Limb (tissue), 2 donors: ENCODE data around the gene BNC2.
"Not testable (repeated sequence)": the region's sequence is repeated elsewhere in the genome, so short reads cannot be mapped to it uniquely, and the experiment has no call there.

ENCODE experiments used
- DNase-seq, 2 donors: peaks; one replicate each; pipeline ENCODE4 v3.0.0-alpha.2; 2016; ENCODE audit errors: extremely low spot score in 2 of 2

BNC2 gene

DNA sequence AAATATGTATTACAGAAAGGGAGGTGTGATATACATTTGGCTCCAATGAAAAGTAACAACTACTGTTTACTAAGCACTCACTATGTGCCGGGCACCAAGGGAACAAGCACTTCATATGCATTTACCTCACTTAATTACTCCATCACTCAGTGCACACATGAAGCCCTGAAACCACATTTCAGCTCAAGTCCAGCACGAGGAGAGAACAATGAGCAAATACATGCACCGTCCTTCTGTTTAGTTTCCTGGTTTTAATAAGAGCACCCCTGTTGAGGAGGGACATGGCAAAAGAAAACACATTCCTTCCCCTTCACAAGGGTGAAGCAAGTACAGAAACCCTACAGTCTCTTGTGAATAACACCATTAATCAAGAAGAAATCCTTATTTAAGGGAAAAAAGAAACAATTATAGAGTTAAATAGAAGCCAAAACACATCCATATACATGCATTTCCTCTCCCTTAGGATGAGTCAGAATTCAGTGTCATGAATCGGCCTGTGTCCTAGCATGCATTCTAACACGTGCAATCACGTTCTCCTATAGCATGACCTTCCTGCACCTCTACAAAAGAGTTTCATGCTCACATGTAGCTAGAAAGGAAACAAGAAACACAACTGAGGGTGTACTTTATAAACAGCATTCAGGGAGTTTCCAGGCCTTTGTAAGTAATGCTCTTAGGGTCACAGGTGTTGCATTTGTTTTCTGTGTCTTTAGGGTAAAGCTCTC is 411.6 kb downstream of the BNC2 start:
- DNase-seq: peak in 1 of 2 donors; percentile 33

- DNase-seq: no peak
Observed at GRCh38 chr9:16455842-16456241, 414.6 kb downstream of the BNC2 start.

DNA sequence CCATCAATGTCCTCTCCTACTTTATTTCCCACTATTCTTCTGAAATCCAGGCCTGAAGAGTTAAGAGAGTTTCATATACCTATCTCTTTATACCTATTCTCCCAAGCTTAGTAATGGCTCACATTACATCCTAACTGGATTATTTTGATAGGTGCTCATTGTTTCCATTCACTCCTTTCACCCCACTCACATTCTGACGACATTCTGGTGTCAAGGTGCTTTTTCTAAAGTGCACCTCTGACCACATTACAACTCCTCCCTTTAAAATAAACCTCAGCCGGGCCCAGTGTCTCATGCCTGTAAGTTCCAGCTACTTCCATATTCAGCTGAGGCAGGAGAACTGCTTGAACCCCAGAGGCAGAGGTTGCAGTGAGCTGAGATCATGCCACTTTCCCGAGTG is 417.1 kb downstream of the BNC2 start:
- DNase-seq: no peak

DNA sequence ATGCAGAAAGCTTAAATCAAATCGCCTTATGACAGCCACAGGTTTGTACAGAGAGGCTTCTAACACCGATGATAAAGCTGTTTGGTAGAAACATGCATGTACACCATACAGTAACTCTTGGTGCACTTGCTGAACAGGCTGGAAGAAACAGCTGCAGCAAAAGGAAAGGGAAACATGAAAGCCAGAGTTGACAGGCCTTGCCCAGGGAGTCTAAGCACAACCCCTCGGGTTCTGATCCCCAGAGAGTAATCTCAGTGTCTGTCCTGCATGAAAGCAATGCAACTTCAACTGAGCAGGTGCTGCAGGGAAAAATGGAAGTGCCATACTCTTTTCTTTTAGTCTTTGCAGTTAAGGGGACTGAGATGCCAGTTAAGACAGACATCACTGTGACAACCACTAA is 419.9 kb downstream of the BNC2 start:
- DNase-seq: no peak

GRCh38 chr9:16450043-16450442 is 420.4 kb downstream of the BNC2 start:
- DNase-seq: no peak

DNA sequence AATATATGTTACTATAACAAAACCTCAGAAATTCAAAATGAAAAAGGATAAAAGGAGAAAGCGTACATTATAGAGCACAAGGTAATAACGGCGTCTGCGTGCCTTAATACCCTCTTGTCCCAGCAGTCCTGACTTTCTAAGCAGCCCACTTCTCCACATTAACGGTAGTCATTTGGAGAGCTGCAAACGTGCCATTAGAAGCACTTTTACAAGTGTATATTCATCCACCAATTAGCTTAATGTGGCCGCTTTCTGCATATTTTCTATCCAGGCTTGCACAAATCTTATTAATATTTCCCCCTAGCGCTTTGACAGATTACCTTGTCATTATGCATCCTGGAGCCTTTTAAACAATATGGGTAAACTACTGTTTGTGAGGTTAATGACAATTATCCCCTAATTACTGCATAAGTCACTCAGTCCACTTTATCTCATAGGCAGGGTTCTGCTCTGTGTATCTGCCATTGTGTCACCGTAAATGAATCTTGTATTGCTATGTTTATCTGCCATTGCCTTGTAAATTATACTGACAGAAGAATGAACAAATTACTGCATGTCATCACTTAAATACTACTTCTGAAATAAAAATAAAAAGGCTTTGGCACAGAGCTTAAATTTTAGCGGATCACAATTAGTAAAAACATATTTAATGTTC is 421.3 kb downstream of the BNC2 start:
- DNase-seq: no peak

- no peak for DNase-seq
Observed at GRCh38 chr9:16447946-16448345, 422.5 kb downstream of the BNC2 start.

- DNase-seq: no peak
Observed at GRCh38 chr9:16446636-16447035, 423.8 kb downstream of the BNC2 start.

- no peak for DNase-seq
Observed at GRCh38 chr9:16445141-16445920, 425.1 kb downstream of the BNC2 start.

DNA sequence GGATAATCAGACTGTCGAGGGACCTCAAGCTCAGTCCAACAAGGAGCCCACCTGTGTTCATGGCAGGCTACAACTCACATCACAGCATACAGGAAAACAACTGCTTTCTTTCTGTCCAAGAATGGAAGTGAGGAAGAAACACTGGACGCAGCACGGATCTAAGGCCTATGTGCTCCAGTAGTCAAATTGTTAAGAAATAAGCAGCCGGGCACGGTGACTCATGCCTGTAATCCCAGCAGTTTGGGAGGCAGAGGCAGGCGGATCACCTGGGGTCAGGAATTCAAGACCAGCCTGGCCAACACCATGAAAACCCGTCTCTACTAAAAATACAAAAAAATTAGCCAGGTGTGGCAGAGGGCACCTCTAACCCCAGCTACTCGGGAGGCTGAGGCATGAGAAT is 427.8 kb downstream of the BNC2 start:
- DNase-seq: no peak

DNA sequence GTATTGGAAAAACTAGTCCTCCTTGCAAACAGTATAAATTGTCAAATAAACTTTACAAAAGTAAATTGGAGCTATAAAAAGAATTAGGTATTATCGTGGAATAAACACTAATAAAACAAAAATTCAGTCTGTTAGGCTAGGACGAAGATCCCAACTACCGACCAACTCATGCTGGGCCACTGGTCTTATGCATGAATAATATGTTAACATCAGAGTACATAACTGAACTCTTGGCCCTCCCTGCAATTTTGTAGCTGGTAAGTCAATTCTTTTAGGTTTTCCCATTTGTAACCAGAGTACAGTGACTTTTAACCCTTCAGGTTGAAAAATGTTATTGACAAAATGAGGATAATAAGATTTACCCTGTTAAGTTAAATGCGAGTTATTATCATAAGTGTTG is 428.7 kb downstream of the BNC2 start:
- no peak for DNase-seq

DNA sequence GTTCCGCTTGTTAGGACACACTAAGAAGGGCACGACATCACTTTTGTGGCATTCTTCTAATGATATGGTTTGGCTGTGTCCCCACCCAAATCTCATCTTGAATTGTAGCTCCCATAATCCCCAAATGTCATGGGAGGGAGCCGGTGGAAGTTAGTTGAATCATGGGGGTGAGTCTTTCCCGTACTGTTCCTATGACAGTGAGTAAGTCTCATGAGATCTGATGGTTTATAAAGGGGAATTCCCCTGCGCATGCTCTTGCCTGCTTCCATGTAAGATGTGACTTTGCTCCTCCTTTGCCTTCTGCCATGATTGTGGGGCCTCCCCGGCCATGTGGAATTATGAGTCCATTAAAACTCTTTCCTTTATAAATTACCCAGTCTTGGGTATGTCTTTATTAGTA is 431.6 kb downstream of the BNC2 start:
- DNase-seq: not testable (repeated sequence)

- DNase-seq: no peak
Observed at GRCh38 chr9:16436545-16436944, 433.9 kb downstream of the BNC2 start.

DNA sequence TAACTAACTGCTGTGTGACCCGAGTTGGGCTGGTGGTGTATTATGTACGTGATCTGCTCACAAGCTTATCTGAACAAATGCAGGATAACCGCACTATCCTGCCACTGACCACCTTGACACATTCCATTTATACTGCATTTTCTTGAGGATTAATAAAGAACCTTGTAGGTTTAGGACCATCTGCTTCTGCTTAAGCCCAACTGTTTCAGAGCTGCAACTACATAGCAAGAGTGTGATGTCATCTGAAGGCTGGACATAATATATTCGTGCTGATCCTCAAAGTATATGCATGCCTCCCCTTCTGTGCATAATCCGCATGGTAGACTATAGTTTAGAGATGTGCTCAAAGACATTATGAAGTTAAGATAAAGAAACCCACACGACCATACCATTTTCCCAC is 435.9 kb downstream of the BNC2 start:
- DNase-seq: no peak

DNA sequence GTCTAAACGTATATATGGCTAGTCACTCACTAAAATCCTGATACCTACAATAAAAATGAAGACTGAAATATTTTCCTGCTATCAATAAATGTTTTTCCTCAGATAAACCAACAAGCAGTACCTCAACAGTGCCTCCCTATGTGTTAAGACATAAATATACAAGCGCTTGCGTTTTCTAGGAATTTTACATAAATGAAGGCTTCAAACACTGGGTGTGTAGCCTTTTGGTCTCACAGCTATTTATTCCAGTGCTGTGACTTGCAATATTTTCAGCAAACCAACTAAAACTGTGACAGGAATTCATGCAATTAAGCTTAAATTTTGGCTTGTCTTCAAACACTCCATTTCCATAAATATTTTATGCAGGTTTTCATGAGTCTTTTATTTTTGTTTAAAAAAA is 437.0 kb downstream of the BNC2 start:
- no peak for DNase-seq

DNA sequence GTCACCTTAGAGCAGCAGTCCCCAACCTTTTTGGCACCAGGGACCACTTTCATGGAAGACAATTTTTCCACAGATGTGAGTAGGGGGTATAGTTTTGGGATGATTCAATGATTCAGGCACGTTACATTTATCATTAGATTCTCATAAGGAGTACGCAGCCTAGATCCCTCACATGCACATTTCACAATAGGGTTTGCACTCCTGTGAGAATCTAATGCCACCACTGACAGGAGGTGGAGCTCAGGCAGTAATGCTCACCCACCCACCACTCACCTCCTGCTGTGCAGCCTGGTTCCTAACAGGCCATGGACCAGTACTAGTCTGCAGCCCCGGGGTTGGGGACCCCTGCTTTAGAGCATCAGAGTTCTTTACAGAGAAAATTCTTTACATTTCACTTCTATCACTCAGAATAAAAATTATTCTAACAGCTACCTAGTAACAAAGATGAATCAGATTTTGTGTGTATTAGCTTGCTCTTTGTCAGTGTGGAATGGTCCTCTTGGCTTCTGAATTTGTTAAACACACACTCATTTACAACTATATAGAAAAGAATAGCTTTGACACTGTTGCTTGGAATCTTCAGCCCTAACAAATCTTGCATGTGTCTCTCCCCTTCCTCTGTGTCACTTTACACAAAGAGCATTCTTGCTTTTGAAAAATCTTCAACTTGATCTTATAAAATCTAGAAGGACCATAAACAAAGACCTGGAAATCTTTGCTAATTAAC is 438.6 kb downstream of the BNC2 start:
- DNase-seq: no peak

DNA sequence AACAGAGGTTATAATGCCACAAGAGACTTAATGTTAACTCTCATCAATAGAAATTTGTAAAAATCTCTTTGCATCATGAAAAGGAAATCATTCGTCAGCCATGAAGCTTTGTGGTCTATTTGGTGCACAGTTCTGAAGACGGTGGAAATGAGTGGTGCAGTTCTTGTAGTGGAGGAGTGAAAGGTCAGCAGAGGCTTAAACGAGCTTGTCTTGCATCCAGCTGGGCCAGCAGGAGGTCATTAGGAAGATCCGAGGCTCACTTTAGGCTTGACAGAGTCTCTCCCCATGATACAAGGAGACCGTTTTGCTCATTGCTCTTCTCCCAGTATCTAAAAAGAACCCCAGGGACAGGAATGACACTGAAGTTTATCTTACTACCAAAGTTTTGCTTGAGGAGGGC is 440.8 kb downstream of the BNC2 start:
- no peak for DNase-seq

DNA sequence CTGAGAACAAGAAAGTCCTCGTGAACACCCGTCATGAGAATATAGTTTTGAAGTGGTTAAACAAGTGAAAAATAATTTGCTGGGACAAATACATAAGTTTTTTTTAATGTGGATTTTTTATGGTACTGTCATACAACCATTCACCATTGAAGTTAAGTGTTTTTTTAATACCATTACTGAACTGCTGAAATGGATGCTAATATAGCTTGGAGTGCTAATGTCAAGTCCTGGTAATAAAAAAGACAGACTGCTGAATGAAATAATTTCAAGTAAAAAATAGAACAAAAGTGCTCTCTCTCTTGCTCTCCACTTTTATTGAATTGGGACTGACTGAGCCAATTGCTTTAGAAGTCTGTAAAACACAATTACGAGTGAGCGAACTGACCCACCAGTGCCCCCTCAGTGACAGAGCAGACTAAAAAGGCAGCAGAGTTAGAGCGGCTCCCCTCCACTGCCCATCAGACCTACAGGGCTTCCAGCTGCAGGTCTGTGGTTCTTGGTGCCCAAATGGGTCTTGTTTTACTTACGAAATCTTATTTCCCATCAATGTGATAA is 442.5 kb downstream of the BNC2 start:
- DNase-seq: no peak

- no peak for DNase-seq
Observed at GRCh38 chr9:16426716-16427115, 443.8 kb downstream of the BNC2 start.

- DNase-seq: peak in 1 of 2 donors; percentile 11
Observed at GRCh38 chr9:16425562-16426231, 444.8 kb downstream of the BNC2 start.

DNA sequence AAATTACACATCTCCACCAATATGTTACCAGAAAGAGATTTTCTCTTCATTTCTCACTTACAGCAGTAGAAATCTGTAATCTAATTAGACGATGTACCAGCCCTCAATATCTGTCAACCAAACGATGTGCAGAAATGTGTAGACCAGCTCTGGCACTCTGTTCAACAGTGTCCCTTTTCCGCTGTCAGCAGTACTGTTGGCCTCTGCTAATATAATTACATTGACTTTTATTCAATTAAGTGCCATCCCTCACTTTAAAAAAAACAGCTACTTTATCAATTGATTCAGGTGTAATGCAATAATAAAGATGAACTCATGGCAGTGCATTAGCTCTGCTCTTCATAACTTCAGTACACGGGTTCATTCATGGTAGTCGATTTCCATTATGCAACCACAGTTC is 448.4 kb downstream of the BNC2 start:
- DNase-seq: no peak
